WI38 (cell line): ENCODE measurements around the gene SLC16A12.
"Not testable (repeated sequence)": the region's sequence is repeated elsewhere in the genome, so short reads cannot be mapped to it uniquely, and the experiment has no call there.

Experiments used
- H3K4me3 ChIP-seq: 2 replicates; pipeline ENCODE4 v1.5.1; 2011; ENCODE audit warnings: low read depth, mild to moderate bottlenecking, control low read depth, low read length
- CTCF ChIP-seq: IDR thresholded peaks from 2 replicates; pipeline ENCODE4 v1.5.1; 2012; ENCODE audit warnings: low read depth, mild to moderate bottlenecking, control low read depth, low read length

SLC16A12 gene

GRCh38 chr10:89454561-89455347 is 80.6 kb downstream of the SLC16A12 start:
- TF ChIP-seq CTCF, result no peak
- H3K4me3 ChIP-seq, result no peak overlapping the region

- TF ChIP-seq CTCF, result no peak
- no peak overlapping the region for H3K4me3 ChIP-seq
Observed at GRCh38 chr10:89452193-89452592, 83.2 kb downstream of the SLC16A12 start.

- no peak overlapping the region for H3K4me3 ChIP-seq
- no peak for TF ChIP-seq CTCF
Observed at GRCh38 chr10:89450901-89451300, 84.5 kb downstream of the SLC16A12 start.

- H3K4me3 ChIP-seq, result not testable (repeated sequence)
Observed at GRCh38 chr10:89444819-89445218, 90.6 kb downstream of the SLC16A12 start.

- no peak overlapping the region for H3K4me3 ChIP-seq
- TF ChIP-seq CTCF, result no peak
Observed at GRCh38 chr10:89442289-89442688, 93.1 kb downstream of the SLC16A12 start.

- H3K4me3 ChIP-seq, result no peak overlapping the region
- no peak for TF ChIP-seq CTCF
Observed at GRCh38 chr10:89440226-89441009, 95.0 kb downstream of the SLC16A12 start.

GRCh38 chr10:89438525-89438924 is 96.9 kb downstream of the SLC16A12 start:
- H3K4me3 ChIP-seq, result no peak overlapping the region
- no peak for TF ChIP-seq CTCF
